Measurements from ENCODE around the gene PSORS1C2. TPM values are rescaled to one million over a fixed set of nuclear protein-coding genes. Genes with fewer than 3 reads are reported as not detected.

Gene PSORS1C2
- total RNA-seq, 3 donors from 2014 or later = not detected

DNA sequence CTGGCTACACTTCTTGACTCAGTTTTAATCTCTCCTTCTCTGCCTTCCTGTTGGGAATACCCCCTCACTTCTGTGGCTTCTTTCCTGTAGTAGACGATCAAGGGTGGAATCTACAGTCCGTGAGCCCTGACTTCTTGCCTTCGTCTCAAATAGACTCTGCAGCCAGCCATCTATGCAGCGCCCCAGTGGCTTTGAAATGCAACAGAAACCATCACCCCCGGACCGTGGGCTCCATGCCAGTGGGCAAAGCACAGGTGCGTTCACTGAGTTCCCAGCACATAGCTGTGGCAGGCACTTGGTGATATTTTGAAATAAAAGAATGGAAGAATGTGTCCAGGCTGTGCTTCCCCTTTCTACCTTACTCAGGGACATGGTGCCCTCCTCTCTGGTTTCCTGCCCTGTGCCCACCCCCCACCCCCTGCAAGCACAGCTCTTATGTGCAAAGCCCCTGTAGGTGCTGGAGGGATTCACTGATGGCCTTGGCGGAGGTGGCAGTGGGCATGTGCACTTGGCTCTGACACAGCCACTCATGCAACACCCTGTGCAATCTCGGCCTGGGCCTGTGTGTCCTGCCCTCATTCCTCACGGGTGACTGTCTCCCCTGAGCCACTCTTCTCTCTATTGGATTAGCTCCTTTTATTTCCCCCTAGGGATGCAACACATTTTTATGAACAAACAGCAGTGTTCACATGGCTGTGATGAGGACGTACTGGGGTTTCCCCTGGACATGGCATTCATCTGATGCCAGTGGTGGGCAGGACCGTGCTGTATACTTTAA, 13.1 kb downstream of the PSORS1C2 start:
- peaks cover 1 to 8% of the 10 kb centered on the region in 2 donors for H3K4me1 ChIP-seq
- peak overlapping the region; percentile 80 to 88 for H3K27ac ChIP-seq
- intact Hi-C loops (cut with DNase I; ENCODE audit: low total_unique reads) = loop anchor here (10.0 kb wide), 1 partner anchor 249 kb away; no protein-coding TSS in a partner anchor

DNA sequence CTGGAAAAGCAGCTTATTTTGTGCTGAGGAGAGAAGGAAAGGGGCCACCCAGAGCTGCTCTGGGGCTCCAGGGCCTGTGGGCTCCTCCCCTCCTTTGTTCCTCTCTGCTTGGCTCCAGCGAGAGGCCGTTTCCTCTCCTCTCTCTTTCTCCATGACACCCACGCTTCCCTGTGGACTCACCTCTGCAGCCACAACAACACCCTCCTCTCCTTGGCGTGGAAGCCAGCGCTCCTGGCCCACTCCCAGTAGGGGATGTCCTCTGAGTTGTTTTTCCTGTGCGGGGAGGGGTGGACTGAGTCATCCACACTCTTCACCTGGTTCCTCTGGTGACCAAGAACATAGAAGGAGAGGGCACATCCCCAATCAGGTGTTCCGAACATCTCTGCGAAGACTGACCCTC, 13.7 kb downstream of the PSORS1C2 start:
- peak overlapping the region; percentile 80 to 88 for H3K27ac ChIP-seq
- no peaks in the 10 kb centered on the region for H3K9me3 ChIP-seq
- DNase-seq (ENCODE audit: low spot score in 2 of 2) = peak; percentile 90 to 95
- no peak overlapping the region for H3K4me3 ChIP-seq
- intact Hi-C loops (cut with DNase I; ENCODE audit: low total_unique reads) = loop anchor here (10.0 kb wide), 1 partner anchor 250 kb away; no protein-coding TSS in a partner anchor
- TF ChIP-seq POLR2A (IDR thresholded peaks at IDR 0.05) (no peak), POLR2AphosphoS5 (IDR thresholded peaks at IDR 0.05) (peak in 2 of 3 donors; percentile 46 to 61)
- no peaks in the 10 kb centered on the region for H3K27me3 ChIP-seq
- peaks cover 7 to 8% of the 10 kb centered on the region in 2 donors for H3K4me1 ChIP-seq
- H3K36me3 ChIP-seq = no peaks in the 10 kb centered on the region

More for the DNA sequence above, 13.1 kb downstream of the PSORS1C2 start:
- Histone ChIP-seq H3K27me3 (no peaks in the 10 kb centered on the region), H3K9me3 (no peaks in the 10 kb centered on the region), H3K4me3 (no peak overlapping the region), H3K36me3 (no peaks in the 10 kb centered on the region)
- TF ChIP-seq POLR2AphosphoS5 (IDR thresholded peaks at IDR 0.05) = no peak
- TF ChIP-seq POLR2A (IDR thresholded peaks at IDR 0.05) = no peak
- no peak for TF ChIP-seq CTCF (IDR thresholded peaks at IDR 0.05)
- DNase-seq (ENCODE audit: low spot score in 2 of 2) = peak in 1 of 2 donors; percentile 52

GRCh38 chr6:31122791-31123706, 15.8 kb downstream of the PSORS1C2 start:
- Histone ChIP-seq H3K9me3 (no peaks in the 10 kb centered on the region), H3K4me1 (peaks cover 8 to 9% of the 10 kb centered on the region in 2 donors), H3K27ac (peak overlapping the region; percentile 76 to 88), H3K4me3 (no peak overlapping the region), H3K36me3 (no peaks in the 10 kb centered on the region), H3K27me3 (no peaks in the 10 kb centered on the region)
- DNase-seq (ENCODE audit: low spot score in 2 of 2) = peak; percentile 80 to 89
- TF ChIP-seq POLR2AphosphoS5 (IDR thresholded peaks at IDR 0.05) (peak in 1 of 3 donors; percentile 46), POLR2A (IDR thresholded peaks at IDR 0.05) (no peak)
- intact Hi-C loops (cut with DNase I; ENCODE audit: low total_unique reads) = loop anchor here (10.0 kb wide), 1 partner anchor 252 kb away; no protein-coding TSS in a partner anchor

DNA sequence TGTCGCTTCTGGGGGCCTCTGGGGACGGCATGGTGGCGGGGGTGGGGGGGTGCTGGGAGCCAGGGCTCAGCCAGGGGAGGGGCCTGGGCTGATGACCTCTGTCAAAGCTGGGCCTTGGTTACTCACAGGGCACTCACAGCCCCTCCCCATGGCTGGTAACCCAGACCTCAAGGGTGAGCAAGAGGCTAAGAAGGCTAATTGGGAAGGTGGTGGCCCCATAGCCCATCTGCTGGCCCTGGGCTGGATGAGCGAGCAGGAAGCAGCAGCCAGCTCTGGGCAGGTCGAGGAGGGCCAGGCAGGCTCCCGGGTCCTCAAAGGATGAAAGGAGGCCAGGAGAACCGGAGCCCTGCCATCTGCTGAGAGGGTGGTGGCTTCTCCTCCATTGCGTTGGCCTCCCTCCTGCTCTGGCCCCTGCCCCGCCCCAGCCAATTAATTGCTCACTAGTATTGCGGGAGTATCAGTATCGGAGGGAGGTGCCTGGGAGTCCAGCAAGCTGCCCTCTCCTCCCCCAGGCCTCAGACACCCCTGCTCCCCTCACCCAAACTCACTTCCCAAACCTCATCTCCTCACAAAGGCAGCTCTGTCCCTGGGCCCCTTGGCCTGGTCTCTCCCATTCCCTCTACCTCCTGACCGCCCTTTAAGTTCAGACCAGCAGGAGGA, 17.6 kb downstream of the PSORS1C2 start:
- H3K4me3 ChIP-seq = no peak overlapping the region
- no peak for DNase-seq (ENCODE audit: low spot score in 2 of 2)
- H3K4me1 ChIP-seq = peaks cover 8 to 9% of the 10 kb centered on the region in 2 donors
- H3K27ac ChIP-seq = peak overlapping the region; percentile 38 to 76
- TF ChIP-seq POLR2A (IDR thresholded peaks at IDR 0.05) = no peak
- TF ChIP-seq CTCF (IDR thresholded peaks at IDR 0.05) = no peak
- no peak for TF ChIP-seq POLR2AphosphoS5 (IDR thresholded peaks at IDR 0.05)
- H3K36me3 ChIP-seq = no peaks in the 10 kb centered on the region
- H3K27me3 ChIP-seq = no peaks in the 10 kb centered on the region
- intact Hi-C loops (cut with DNase I; ENCODE audit: low total_unique reads) = loop anchor here (10.0 kb wide), 1 partner anchor 254 kb away; no protein-coding TSS in a partner anchor
- no peaks in the 10 kb centered on the region for H3K9me3 ChIP-seq

DNA sequence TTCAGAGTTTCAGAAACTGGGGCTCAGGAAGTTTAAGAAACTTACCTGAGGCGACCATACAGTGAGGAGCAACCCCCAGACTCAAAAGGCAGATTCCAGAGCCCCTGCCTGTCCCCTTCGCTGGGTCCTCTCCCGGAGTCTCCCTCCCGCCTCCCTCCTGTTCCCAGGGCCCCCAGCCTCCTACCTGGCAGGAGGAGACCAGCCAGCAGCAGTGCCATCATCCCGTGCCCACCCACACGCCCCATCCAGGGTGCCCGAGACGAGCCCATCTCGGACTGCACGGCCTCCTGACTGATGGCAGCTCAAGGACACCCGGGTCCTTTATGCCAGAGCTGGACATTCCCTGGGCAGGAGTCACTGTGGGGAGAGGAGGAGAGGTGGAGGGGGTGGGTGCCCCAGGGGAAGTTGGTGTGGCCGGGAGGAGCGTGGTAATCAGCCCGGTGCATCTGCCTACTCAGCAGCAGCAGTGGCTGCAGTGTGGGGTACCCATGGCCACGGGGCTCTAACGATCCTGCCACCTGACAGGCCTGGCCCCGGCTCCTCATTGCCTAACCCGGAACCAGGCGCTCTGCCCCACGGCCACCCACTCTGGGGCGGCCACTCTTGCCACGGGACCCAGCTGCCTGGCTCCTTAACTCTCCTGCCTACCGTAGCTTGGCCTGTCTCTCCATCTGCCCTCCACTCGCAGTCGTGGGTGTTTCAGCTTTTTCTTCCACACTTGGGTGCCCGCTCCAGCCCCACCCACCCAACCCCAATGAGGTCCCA, 18.5 kb downstream of the PSORS1C2 start, which contains the start of gene CDSN:
Gene CDSN (minus strand): TSS at position 296 of the 765 bp plus-strand sequence. CDS start 27 bp downstream, at position 269.
- no peaks in the 10 kb centered on the region for H3K9me3 ChIP-seq
- intact Hi-C loops (cut with DNase I; ENCODE audit: low total_unique reads) = loop anchor here (10.0 kb wide), 1 partner anchor 254 kb away; no protein-coding TSS in a partner anchor
- no peaks in the 10 kb centered on the region for H3K36me3 ChIP-seq
- DNase-seq (ENCODE audit: low spot score in 2 of 2) = no peak
- peak within 1 kb of the TSS; percentile 38 to 76 for H3K27ac ChIP-seq
- peaks cover 8 to 9% of the 10 kb centered on the region in 2 donors for H3K4me1 ChIP-seq
- H3K27me3 ChIP-seq = no peaks in the 10 kb centered on the region
- TF ChIP-seq POLR2AphosphoS5 (IDR thresholded peaks at IDR 0.05) (no peak), POLR2A (IDR thresholded peaks at IDR 0.05) (no peak), CTCF (IDR thresholded peaks at IDR 0.05) (no peak)
- H3K4me3 ChIP-seq = no peak within 1 kb of the TSS

Data from breast epithelium (tissue), 4 donors.